ENCODE data around the gene CAVIN2.

CAVIN2 gene, protein sequence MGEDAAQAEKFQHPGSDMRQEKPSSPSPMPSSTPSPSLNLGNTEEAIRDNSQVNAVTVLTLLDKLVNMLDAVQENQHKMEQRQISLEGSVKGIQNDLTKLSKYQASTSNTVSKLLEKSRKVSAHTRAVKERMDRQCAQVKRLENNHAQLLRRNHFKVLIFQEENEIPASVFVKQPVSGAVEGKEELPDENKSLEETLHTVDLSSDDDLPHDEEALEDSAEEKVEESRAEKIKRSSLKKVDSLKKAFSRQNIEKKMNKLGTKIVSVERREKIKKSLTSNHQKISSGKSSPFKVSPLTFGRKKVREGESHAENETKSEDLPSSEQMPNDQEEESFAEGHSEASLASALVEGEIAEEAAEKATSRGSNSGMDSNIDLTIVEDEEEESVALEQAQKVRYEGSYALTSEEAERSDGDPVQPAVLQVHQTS

GRCh38 chr2:191846515-191847476, at the start of gene CAVIN2:
TSS of gene CAVIN2 (minus strand) at chr2:191847088. CDS start at chr2:191846925, 163 bp downstream.
- Mint-ChIP-seq H3K36me3 (no peaks in the 10 kb centered on the region), H3K27me3 (peaks cover 22 to 32% of the 10 kb centered on the region in 2 donors), H3K27ac (no peak within 1 kb of the TSS), H3K4me1 (peaks cover 11 to 20% of the 10 kb centered on the region in 2 donors), H3K9me3 (no peaks in the 10 kb centered on the region), H3K4me3 (peak within 1 kb of the TSS; percentile 30 to 39)
- ATAC-seq (replicated peaks) (peak; percentile 83 to 88), DNase-seq (no peak)

- no peak overlapping the region for H3K4me3 Mint-ChIP-seq
- no peaks in the 10 kb centered on the region for H3K36me3 Mint-ChIP-seq
- no peak overlapping the region for H3K27ac Mint-ChIP-seq
- H3K9me3 Mint-ChIP-seq = peaks cover 5 to 6% of the 10 kb centered on the region in 2 donors
- DNase-seq (no peak), ATAC-seq (replicated peaks) (no peak)
- H3K4me1 Mint-ChIP-seq = no peaks in the 10 kb centered on the region
- H3K27me3 Mint-ChIP-seq = no peaks in the 10 kb centered on the region
Observed at GRCh38 chr2:191895743-191896142, 48.9 kb upstream of the CAVIN2 start.

- no peak overlapping the region for H3K4me3 Mint-ChIP-seq
- H3K9me3 Mint-ChIP-seq = peaks cover under 1 to 1% of the 10 kb centered on the region in 2 donors
- no peak overlapping the region for H3K27ac Mint-ChIP-seq
- no peak for DNase-seq
- no peaks in the 10 kb centered on the region for H3K36me3 Mint-ChIP-seq
- no peak for ATAC-seq (replicated peaks)
- H3K4me1 Mint-ChIP-seq = no peaks in the 10 kb centered on the region
- H3K27me3 Mint-ChIP-seq = no peaks in the 10 kb centered on the region
Observed at GRCh38 chr2:191895195-191895594, 48.3 kb upstream of the CAVIN2 start.

DNA sequence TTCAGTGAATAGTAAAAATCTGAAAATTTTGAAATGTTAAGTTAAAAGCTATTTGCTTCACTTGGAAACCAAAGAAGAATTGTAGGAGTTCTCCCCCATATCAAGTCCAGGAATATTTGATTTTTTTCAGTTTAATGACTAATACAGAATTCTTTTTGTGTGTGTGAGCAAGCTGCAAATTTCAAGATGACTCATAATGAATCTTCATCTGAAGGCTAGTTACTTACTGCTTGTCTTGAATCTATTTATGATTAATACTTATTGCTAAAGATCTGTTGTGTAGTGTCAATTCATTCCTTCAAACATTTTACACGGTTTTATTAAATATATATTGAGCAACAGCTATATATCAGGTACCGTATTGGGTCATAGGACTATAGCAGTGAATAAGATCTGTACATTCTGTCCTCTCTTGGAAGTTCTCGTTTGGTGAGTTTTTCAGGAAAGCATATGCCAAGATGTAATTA, 47.8 kb upstream of the CAVIN2 start:
- H3K36me3 Mint-ChIP-seq = no peaks in the 10 kb centered on the region
- H3K4me3 Mint-ChIP-seq = no peak overlapping the region
- ATAC-seq (replicated peaks) = no peak
- H3K4me1 Mint-ChIP-seq = peaks cover 0 to 2% of the 10 kb centered on the region in 2 donors
- no peaks in the 10 kb centered on the region for H3K27me3 Mint-ChIP-seq
- peaks cover 0 to 4% of the 10 kb centered on the region in 2 donors for H3K9me3 Mint-ChIP-seq
- H3K27ac Mint-ChIP-seq = no peak overlapping the region
- DNase-seq = no peak

DNA sequence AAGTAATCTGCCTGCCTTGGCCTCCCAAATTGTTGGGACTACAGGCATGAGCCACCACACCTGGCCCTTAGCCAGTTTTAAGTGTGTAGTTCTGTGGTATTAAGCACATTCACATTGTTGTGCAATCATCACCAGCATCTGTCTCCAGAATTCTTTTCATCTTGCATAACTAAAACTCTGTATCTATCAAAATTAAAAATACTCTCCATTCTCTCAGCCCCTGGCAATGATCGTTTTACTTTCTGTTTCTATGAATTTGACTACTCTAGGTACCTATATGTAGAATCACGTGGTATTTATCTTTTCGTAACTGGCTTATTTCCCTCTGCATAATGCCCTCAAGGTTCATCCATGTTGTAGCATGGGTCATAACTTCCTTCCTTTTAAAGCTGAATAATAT, 45.5 kb upstream of the CAVIN2 start:
- no peaks in the 10 kb centered on the region for H3K27me3 Mint-ChIP-seq
- no peaks in the 10 kb centered on the region for H3K36me3 Mint-ChIP-seq
- peaks cover 0 to 4% of the 10 kb centered on the region in 2 donors for H3K9me3 Mint-ChIP-seq
- H3K4me1 Mint-ChIP-seq = peaks cover 0 to 2% of the 10 kb centered on the region in 2 donors
- no peak overlapping the region for H3K27ac Mint-ChIP-seq
- ATAC-seq (replicated peaks) = no peak
- H3K4me3 Mint-ChIP-seq = no peak overlapping the region
- DNase-seq = no peak

- Mint-ChIP-seq H3K27ac (no peak overlapping the region), H3K9me3 (peaks cover 0 to 4% of the 10 kb centered on the region in 2 donors), H3K36me3 (no peaks in the 10 kb centered on the region), H3K4me1 (peaks cover 0 to 2% of the 10 kb centered on the region in 2 donors), H3K27me3 (no peaks in the 10 kb centered on the region), H3K4me3 (no peak overlapping the region)
- DNase-seq = no peak
- no peak for ATAC-seq (replicated peaks)
Observed at GRCh38 chr2:191891656-191892055, 44.8 kb upstream of the CAVIN2 start.

DNA sequence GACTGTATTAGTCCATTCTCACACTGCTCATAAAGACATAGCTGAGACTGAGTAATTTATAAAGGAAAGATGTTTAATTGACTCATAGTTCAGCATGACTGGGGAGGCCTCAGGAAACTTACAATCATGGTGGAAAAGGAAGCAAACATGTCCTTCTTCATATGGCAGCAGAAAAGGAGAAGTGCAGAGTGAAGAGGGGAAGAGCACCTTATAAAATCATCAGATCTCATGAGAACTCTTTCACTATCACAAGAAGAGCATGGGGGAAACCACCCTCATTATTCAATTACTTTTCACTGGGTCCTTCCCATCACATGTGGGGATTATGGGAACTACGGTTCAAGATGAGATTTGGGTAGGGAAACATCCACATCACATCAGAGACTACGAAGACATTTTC, 43.0 kb upstream of the CAVIN2 start:
- no peaks in the 10 kb centered on the region for H3K36me3 Mint-ChIP-seq
- peaks cover 0 to 4% of the 10 kb centered on the region in 2 donors for H3K9me3 Mint-ChIP-seq
- no peak overlapping the region for H3K27ac Mint-ChIP-seq
- DNase-seq (no peak), ATAC-seq (replicated peaks) (peak; percentile 59 to 60)
- H3K27me3 Mint-ChIP-seq = no peaks in the 10 kb centered on the region
- H3K4me3 Mint-ChIP-seq = no peak overlapping the region
- peaks cover 0 to 2% of the 10 kb centered on the region in 2 donors for H3K4me1 Mint-ChIP-seq

- no peak overlapping the region for H3K27ac Mint-ChIP-seq
- ATAC-seq (replicated peaks) (no peak), DNase-seq (no peak)
- H3K4me3 Mint-ChIP-seq = no peak overlapping the region
- H3K9me3 Mint-ChIP-seq = peaks cover 0 to 4% of the 10 kb centered on the region in 2 donors
- no peaks in the 10 kb centered on the region for H3K36me3 Mint-ChIP-seq
- H3K4me1 Mint-ChIP-seq = peaks cover 0 to 2% of the 10 kb centered on the region in 2 donors
- no peaks in the 10 kb centered on the region for H3K27me3 Mint-ChIP-seq
Observed at GRCh38 chr2:191888400-191889166, 41.7 kb upstream of the CAVIN2 start.

- Mint-ChIP-seq H3K27me3 (no peaks in the 10 kb centered on the region), H3K4me3 (no peak overlapping the region), H3K27ac (no peak overlapping the region), H3K9me3 (peaks cover 0 to 5% of the 10 kb centered on the region in 2 donors), H3K4me1 (peaks cover 0 to 2% of the 10 kb centered on the region in 2 donors), H3K36me3 (no peaks in the 10 kb centered on the region)
- DNase-seq = no peak
- no peak for ATAC-seq (replicated peaks)
Observed at GRCh38 chr2:191885650-191886049, 38.8 kb upstream of the CAVIN2 start.

DNA sequence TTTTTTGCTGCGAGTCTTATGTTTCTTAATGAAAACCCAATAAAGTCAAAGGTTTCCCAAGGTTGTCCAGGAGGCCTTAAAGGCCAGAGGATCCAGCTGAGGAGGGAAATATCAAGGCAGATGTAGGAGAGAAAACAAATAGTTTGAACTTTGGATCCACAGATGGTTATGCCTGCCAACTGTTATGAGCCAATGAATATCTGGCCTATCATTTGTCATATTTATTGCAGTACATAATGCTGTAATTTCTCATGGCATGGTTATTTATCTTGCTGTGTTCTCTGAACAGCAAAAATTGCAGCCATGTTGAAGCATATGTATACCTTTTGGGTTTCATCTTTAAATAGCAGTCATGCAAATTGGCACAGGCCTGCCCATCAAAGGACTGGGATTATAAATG, 38.2 kb upstream of the CAVIN2 start:
- Mint-ChIP-seq H3K4me1 (peaks cover 0 to 2% of the 10 kb centered on the region in 2 donors), H3K27ac (no peak overlapping the region), H3K36me3 (no peaks in the 10 kb centered on the region), H3K4me3 (no peak overlapping the region), H3K27me3 (no peaks in the 10 kb centered on the region), H3K9me3 (peaks cover 0 to 7% of the 10 kb centered on the region in 2 donors)
- DNase-seq = no peak
- no peak for ATAC-seq (replicated peaks)

DNA sequence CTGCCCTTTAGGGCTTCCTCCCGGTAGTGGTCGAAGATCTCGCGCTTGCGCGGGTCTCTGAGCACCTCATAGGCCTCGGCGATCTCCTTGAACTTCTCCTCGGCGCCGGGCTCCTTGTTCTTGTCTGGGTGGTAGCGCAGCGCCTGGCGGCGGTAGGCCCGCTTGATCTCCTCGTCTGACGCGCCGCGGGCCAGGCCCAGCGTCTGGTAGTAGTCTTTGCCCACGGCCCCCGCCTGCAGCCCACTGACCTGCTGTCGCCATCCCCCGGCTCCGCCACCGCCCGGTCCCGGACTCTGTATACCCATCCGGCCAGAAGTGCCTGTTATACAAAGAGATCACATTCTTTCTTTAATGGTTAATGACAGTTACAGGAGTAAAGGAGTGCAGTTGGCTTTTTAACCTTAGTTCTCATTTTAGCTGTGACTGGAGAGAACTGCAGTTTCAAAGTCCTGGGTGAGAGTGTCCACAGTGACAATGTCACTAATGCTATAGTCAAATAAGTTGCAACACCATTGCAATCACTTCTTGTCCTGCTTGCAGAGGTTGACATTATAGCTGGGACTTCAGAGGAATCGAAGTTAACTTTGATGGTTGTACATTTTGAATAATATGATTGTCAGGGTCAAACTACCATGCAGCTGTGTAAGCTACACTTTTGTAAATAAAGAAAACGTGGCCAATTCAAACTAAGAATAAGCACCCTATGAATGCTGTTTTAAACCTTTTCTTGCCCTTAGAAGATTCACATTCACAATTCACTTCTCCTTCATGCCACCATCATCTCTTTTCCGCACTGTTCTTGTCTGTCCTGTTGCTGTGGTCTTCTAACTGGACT, 35.3 kb upstream of the CAVIN2 start:
- Mint-ChIP-seq H3K4me1 (no peaks in the 10 kb centered on the region), H3K27ac (no peak overlapping the region), H3K36me3 (no peaks in the 10 kb centered on the region), H3K9me3 (peaks cover 0 to 4% of the 10 kb centered on the region in 2 donors), H3K27me3 (no peaks in the 10 kb centered on the region), H3K4me3 (no peak overlapping the region)
- no peak for ATAC-seq (replicated peaks)
- DNase-seq = no peak

GRCh38 chr2:191878548-191879279, 31.8 kb upstream of the CAVIN2 start:
- Mint-ChIP-seq H3K4me1 (no peaks in the 10 kb centered on the region), H3K27me3 (no peaks in the 10 kb centered on the region), H3K9me3 (peaks cover 0 to 4% of the 10 kb centered on the region in 2 donors), H3K27ac (no peak overlapping the region), H3K4me3 (no peak overlapping the region), H3K36me3 (no peaks in the 10 kb centered on the region)
- no peak for ATAC-seq (replicated peaks)
- no peak for DNase-seq

- peaks cover 0 to 4% of the 10 kb centered on the region in 2 donors for H3K9me3 Mint-ChIP-seq
- no peak overlapping the region for H3K4me3 Mint-ChIP-seq
- no peaks in the 10 kb centered on the region for H3K4me1 Mint-ChIP-seq
- no peak overlapping the region for H3K27ac Mint-ChIP-seq
- H3K36me3 Mint-ChIP-seq = no peaks in the 10 kb centered on the region
- DNase-seq (no peak), ATAC-seq (replicated peaks) (no peak)
- H3K27me3 Mint-ChIP-seq = no peaks in the 10 kb centered on the region
Observed at GRCh38 chr2:191877875-191878274, 31.0 kb upstream of the CAVIN2 start.

All from stimulated activated naive B cell treated with anti-CD40 and anti-IgM and Interleukin-4, amounts not matched to agents 10 μg/mL and 1 μg/mL and 100 μg/mL, for 72 hours (primary cell).